Osteoblast (primary cell): ENCODE data around the gene OR51B2. TPM values are rescaled to one million over a fixed set of nuclear protein-coding genes. Genes with fewer than 3 reads are reported as not detected.
A peak's percentile ranks its signal among the peaks of the same experiment; 100 is the strongest.
"Not testable (repeated sequence)": the region's sequence is repeated elsewhere in the genome, so short reads cannot be mapped to it uniquely, and the experiment has no call there.

Source experiments
- DNase-seq: peaks from one replicate; pipeline ENCODE4 v3.0.0; 2011; ENCODE audit warnings: low spot score, mixed read lengths; ENCODE audit not compliant: insufficient read length; ENCODE audit errors: missing footprints
- H2AFZ ChIP-seq: 2 replicates; pipeline ENCODE4 v1.6.0; 2011; ENCODE audit warnings: mild to moderate bottlenecking, low read length
- H3K27ac ChIP-seq: 2 replicates; pipeline ENCODE4 v1.5.1; 2011; ENCODE audit warnings: mild to moderate bottlenecking, low read depth, low read length, moderate library complexity
- H3K27me3 ChIP-seq: 2 replicates; pipeline ENCODE4 v1.6.0; 2012; ENCODE audit warnings: mild to moderate bottlenecking, control low read depth, inconsistent platforms, low read length, moderate library complexity; ENCODE audit not compliant: insufficient read depth
- H3K36me3 ChIP-seq: 2 replicates; pipeline ENCODE4 v1.5.1; 2011; ENCODE audit warnings: mild to moderate bottlenecking, low read length, control low read depth, moderate library complexity; ENCODE audit not compliant: insufficient read depth
- H3K4me1 ChIP-seq: 2 replicates; pipeline ENCODE4 v1.5.1; 2011; ENCODE audit warnings: mild to moderate bottlenecking, low read length, control low read depth, moderate library complexity; ENCODE audit not compliant: insufficient read depth
- H3K4me2 ChIP-seq: 2 replicates; pipeline ENCODE4 v1.6.0; 2011; ENCODE audit warnings: mild to moderate bottlenecking, low read length; ENCODE audit not compliant: insufficient read depth
- H3K4me3 ChIP-seq: fragments of 200-600 bp; sonication (generic); 3 replicates; pipeline ENCODE4 v1.5.1; 2012; ENCODE audit warnings: mild to moderate bottlenecking, low read length, inconsistent platforms; ENCODE audit not compliant: insufficient read depth
- H3K79me2 ChIP-seq: 2 replicates; pipeline ENCODE4 v1.6.0; 2012; ENCODE audit warnings: mild to moderate bottlenecking, low read length, control low read depth, inconsistent platforms; ENCODE audit not compliant: insufficient read depth
- H3K9me3 ChIP-seq: 2 replicates; pipeline ENCODE4 v1.5.1; 2011; ENCODE audit warnings: low read depth, low read length, control low read depth
- H4K20me1 ChIP-seq: 2 replicates; pipeline ENCODE4 v1.6.0; 2012; ENCODE audit warnings: mild to moderate bottlenecking, low read length, control low read depth; ENCODE audit not compliant: insufficient read depth
- total RNA-seq: library from RNA; depleted of rRNA; stranded (reverse); fragments of >200 nt; gene quantifications from 2 replicates; pipeline ENCODE4 v1.2.3, GENCODE V29; 2012
- TF ChIP-seq, protein P1 (sequence below): IDR thresholded peaks from 2 replicates; pipeline ENCODE4 v1.5.1; 2011; ENCODE audit warnings: mild to moderate bottlenecking, low read depth, low read length, moderate library complexity; ENCODE audit errors: extremely low read depth

The OR51B2 gene
- total RNA-seq, 1 donor = not detected

DNA sequence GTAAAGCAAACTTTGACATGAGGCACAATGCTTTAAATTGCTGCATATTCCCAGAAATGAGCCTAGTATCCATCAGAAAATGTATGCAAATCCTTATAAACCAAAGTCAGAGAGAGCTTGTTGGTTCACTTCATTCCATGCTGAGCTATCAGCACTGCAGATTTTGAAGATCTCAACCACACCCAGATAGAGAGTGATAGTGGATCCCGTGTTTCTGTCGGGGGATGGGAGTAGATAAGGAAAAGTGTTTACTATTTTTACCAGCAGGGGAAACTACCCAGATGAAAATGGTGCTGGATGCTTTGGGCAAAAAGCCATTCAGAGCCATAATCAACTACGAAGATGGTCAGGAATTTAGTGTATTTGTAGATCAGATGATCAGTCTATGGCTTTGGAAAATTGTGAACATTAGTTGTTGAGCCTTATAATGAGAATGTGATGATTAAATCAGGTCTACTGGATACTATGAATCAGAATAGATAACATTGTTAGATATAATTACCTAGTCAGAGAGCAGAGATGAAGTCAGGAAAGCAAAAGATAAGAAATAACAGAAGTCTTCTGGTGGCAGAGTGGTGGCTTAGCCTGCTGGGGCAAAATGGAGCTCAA, 38.0 kb upstream of the OR51B2 start:
- H3K4me1 ChIP-seq = peaks cover 45% of the 10 kb centered on the region
- H2AFZ ChIP-seq = peak overlapping the region; percentile 20
- H3K4me3 ChIP-seq = no peak overlapping the region
- TF ChIP-seq, protein P1, sequence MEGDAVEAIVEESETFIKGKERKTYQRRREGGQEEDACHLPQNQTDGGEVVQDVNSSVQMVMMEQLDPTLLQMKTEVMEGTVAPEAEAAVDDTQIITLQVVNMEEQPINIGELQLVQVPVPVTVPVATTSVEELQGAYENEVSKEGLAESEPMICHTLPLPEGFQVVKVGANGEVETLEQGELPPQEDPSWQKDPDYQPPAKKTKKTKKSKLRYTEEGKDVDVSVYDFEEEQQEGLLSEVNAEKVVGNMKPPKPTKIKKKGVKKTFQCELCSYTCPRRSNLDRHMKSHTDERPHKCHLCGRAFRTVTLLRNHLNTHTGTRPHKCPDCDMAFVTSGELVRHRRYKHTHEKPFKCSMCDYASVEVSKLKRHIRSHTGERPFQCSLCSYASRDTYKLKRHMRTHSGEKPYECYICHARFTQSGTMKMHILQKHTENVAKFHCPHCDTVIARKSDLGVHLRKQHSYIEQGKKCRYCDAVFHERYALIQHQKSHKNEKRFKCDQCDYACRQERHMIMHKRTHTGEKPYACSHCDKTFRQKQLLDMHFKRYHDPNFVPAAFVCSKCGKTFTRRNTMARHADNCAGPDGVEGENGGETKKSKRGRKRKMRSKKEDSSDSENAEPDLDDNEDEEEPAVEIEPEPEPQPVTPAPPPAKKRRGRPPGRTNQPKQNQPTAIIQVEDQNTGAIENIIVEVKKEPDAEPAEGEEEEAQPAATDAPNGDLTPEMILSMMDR = no peak
- no peaks in the 10 kb centered on the region for H3K9me3 ChIP-seq
- no peaks in the 10 kb centered on the region for H4K20me1 ChIP-seq
- H3K36me3 ChIP-seq = no peaks in the 10 kb centered on the region
- H3K79me2 ChIP-seq = no peaks in the 10 kb centered on the region
- no peak overlapping the region for H3K4me2 ChIP-seq
- no peaks in the 10 kb centered on the region for H3K27me3 ChIP-seq
- DNase-seq = no peak
- peak overlapping the region; percentile 91 for H3K27ac ChIP-seq

- not testable (repeated sequence) for H3K27me3 ChIP-seq, DNase-seq, H3K36me3 ChIP-seq, H3K4me2 ChIP-seq, H4K20me1 ChIP-seq, H3K27ac ChIP-seq, H3K79me2 ChIP-seq, H2AFZ ChIP-seq, H3K4me3 ChIP-seq, H3K9me3 ChIP-seq, H3K4me1 ChIP-seq
Observed at GRCh38 chr11:5356031-5356430, 31.9 kb upstream of the OR51B2 start.

- Histone ChIP-seq H4K20me1 (no peaks in the 10 kb centered on the region), H2AFZ (peak within 1 kb of the TSS; percentile 49), H3K9me3 (no peaks in the 10 kb centered on the region), H3K4me2 (peak within 1 kb of the TSS; percentile 11), H3K4me3 (no peak within 1 kb of the TSS), H3K27me3 (no peaks in the 10 kb centered on the region), H3K4me1 (peaks cover 8% of the 10 kb centered on the region), H3K79me2 (no peaks in the 10 kb centered on the region), H3K36me3 (no peaks in the 10 kb centered on the region), H3K27ac (no peak within 1 kb of the TSS)
- TF ChIP-seq, protein P1 = no peak
- DNase-seq = no peak
Observed at GRCh38 chr11:5351208-5351607, 27.1 kb upstream of the OR51B2 start, which contains the start of gene OR51B6. Gene OR51B6 (plus strand): TSS chr11:5351508. CDS start chr11:5351508, 0 bp downstream.

DNA sequence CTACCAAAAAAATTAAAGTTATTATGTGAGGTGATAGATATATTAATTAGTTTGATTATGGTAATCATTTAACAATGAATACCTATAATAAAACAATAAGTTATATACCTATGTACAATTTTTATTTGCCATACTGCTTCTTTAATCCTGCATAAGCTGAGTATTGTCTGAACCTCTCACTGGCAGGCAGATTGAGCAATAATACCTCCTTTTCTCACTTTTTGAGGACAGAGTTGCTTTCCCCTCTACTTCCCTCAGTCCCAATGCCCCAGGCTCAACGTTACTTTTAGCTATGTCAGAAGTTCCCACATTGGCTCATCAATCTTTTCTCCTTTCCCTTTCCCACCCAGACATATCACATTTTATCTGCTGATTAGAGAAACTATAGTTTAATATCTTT, 25.5 kb upstream of the OR51B2 start:
- H3K27ac ChIP-seq = peak overlapping the region; percentile 5
- H2AFZ ChIP-seq = peak overlapping the region; percentile 6
- TF ChIP-seq, protein P1 = no peak
- no peaks in the 10 kb centered on the region for H3K27me3 ChIP-seq
- no peaks in the 10 kb centered on the region for H3K9me3 ChIP-seq
- no peak for DNase-seq
- H3K4me1 ChIP-seq = peaks cover 19% of the 10 kb centered on the region
- no peak overlapping the region for H3K4me3 ChIP-seq
- H3K36me3 ChIP-seq = no peaks in the 10 kb centered on the region
- H4K20me1 ChIP-seq = no peaks in the 10 kb centered on the region
- H3K4me2 ChIP-seq = no peak overlapping the region
- no peaks in the 10 kb centered on the region for H3K79me2 ChIP-seq
